T-helper 2 cell treated with Interferon-gamma antibody and Interleukin-4, amounts not matched to agents 5 μg/mL and 100 μg/mL, for 36 hours (primary cell): ENCODE results near the gene PRICKLE4.

Experiments used
- DNase-seq: peaks from one replicate; pipeline ENCODE4 v3.0.0; 2021; ENCODE audit warnings: low spot score
- H3K27ac Mint-ChIP-seq: one replicate; pipeline ENCODE4 v1.8.0; 2021; ENCODE audit warnings: mild to moderate bottlenecking, mixed read lengths
- H3K27me3 Mint-ChIP-seq: one replicate; pipeline ENCODE4 v1.8.0; 2021; ENCODE audit warnings: low read depth, mixed read lengths
- H3K36me3 Mint-ChIP-seq: one replicate; pipeline ENCODE4 v1.8.0; 2021; ENCODE audit warnings: low read depth, mixed read lengths
- H3K4me1 Mint-ChIP-seq: one replicate; pipeline ENCODE4 v1.8.0; 2021; ENCODE audit warnings: low read depth, mixed read lengths
- H3K4me3 Mint-ChIP-seq: one replicate; pipeline ENCODE4 v1.8.0; 2022; ENCODE audit warnings: mild to moderate bottlenecking, moderate library complexity, mixed read lengths
- H3K9me3 Mint-ChIP-seq: one replicate; pipeline ENCODE4 v1.8.0; 2021; ENCODE audit warnings: mixed read lengths

Gene PRICKLE4

DNA sequence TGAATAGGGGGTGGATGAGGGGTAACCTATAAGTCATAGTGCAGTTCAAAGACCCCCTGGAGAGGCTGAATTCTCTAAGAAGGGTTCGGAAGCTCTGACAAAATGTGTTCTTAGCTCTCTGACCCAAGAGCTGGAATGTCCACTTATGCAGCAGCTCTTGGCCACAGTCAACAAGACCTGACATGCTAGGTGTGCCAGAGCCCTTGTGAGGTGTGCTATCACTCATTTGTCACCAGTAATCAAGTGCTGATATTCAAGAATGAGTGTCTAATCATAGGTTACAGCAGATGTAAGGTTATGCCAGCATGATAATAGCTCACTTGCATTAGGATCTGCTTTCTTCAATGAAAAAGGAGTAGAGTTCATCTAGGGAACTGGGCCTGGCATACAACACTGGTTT is 35.0 kb downstream of the PRICKLE4 start:
- no peaks in the 10 kb centered on the region for H3K36me3 Mint-ChIP-seq
- H3K9me3 Mint-ChIP-seq: no peaks in the 10 kb centered on the region
- no peak for DNase-seq
- H3K27ac Mint-ChIP-seq: no peak overlapping the region
- no peak overlapping the region for H3K4me3 Mint-ChIP-seq
- no peaks in the 10 kb centered on the region for H3K27me3 Mint-ChIP-seq
- peaks cover 3% of the 10 kb centered on the region for H3K4me1 Mint-ChIP-seq

DNA sequence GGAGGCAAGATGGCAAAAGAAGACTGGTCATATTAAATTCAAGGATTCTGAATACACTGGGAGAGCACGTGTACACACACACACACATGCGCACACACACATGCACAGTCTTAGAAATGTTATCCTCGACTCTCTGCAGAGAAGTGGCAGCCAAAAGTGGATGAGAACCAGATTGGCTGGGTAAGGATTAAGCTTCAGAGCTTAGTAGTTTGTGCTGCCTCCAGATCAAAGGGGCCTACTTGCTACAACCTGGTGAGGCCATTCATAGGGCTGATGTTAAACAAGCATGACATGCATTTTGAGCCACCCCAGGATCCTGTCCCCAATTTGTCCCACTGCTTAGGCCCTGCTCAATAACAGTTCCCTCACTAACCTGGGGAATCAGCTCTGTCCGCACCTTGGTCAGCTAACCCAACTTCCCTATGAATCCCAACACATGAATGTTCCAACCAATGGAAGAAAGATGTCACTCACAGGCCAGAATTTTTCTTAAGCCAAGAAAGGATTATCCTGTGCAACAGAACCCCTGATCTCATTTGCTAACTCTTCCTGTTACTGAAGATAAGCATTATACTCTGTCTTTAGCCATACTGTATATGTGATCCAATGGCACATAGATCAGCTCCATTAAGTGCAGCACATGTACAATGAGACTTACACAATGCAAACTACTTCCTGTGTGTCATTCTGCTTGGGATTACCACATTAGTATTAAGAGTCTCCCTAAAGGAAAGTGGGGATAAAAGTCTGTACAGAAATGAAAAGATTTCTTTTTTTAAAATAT is 37.9 kb downstream of the PRICKLE4 start:
- Mint-ChIP-seq H3K4me3 (no peak overlapping the region), H3K27ac (no peak overlapping the region), H3K9me3 (no peaks in the 10 kb centered on the region), H3K4me1 (peaks cover 3% of the 10 kb centered on the region), H3K27me3 (no peaks in the 10 kb centered on the region), H3K36me3 (no peaks in the 10 kb centered on the region)
- no peak for DNase-seq

DNA sequence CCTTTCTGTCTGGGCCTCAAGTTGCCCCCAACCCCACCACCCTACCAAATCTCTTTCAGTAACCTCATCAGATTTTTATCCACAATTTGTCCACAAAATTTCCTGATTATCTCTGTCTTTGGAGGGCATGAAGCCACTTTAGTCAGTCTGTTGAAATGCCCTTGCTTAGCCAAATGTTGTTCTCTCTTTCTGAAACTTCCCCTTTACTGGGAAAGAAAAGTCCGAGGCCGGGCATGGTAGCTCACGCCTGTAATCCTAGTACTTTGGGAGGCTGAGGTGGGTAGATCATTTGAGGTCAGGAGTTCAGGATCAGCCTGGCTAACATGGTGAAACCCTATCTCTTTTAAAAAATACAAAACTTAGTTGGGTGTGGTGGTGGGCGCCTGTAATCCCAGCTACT is 40.7 kb downstream of the PRICKLE4 start:
- Mint-ChIP-seq H3K4me3 (no peak overlapping the region), H3K27me3 (no peaks in the 10 kb centered on the region), H3K36me3 (no peaks in the 10 kb centered on the region), H3K9me3 (no peaks in the 10 kb centered on the region), H3K4me1 (peaks cover under 1% of the 10 kb centered on the region), H3K27ac (no peak overlapping the region)
- no peak for DNase-seq

DNA sequence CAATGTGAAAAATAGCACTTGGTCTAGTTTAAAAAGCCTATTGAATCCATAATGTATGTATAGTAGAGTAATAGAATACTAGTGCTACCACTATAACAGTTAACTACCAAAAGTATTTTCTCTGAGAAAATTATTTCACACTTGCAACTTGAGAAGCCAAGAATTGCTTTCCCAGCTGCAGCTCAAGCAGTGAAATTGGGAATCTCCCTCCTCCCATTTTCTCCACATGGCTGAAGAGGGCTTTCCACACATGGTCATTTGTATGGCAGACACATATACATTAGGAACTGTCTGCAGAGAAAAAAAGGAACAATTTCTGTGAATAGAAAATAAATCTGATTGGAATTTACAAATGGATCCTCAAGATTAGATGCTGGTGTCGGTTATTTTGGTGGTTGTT is 41.4 kb downstream of the PRICKLE4 start:
- H3K27me3 Mint-ChIP-seq: no peaks in the 10 kb centered on the region
- DNase-seq: no peak
- no peaks in the 10 kb centered on the region for H3K36me3 Mint-ChIP-seq
- no peaks in the 10 kb centered on the region for H3K9me3 Mint-ChIP-seq
- H3K27ac Mint-ChIP-seq: no peak overlapping the region
- H3K4me1 Mint-ChIP-seq: no peaks in the 10 kb centered on the region
- H3K4me3 Mint-ChIP-seq: no peak overlapping the region

DNA sequence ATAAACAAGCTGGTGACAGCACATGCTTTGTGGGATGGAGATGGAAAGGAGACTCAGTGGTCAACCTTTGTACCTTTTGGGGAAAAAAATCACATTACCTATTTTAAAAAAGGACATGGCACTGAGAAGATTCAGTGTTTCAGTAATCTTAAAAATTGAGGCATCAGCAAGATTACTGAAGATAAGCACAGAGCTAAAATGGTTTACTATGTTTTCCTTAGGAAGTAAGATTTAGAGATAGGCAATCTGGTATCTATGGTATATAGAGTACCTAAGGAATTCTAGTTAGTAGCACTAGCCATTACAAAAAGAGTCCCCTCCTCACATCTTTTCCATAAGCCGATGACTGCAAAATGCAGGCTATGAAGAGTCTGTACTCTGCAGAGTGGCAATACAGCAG is 42.6 kb downstream of the PRICKLE4 start:
- Mint-ChIP-seq H3K4me3 (no peak overlapping the region), H3K9me3 (no peaks in the 10 kb centered on the region), H3K27ac (no peak overlapping the region), H3K27me3 (no peaks in the 10 kb centered on the region), H3K36me3 (no peaks in the 10 kb centered on the region), H3K4me1 (no peaks in the 10 kb centered on the region)
- DNase-seq: no peak

DNA sequence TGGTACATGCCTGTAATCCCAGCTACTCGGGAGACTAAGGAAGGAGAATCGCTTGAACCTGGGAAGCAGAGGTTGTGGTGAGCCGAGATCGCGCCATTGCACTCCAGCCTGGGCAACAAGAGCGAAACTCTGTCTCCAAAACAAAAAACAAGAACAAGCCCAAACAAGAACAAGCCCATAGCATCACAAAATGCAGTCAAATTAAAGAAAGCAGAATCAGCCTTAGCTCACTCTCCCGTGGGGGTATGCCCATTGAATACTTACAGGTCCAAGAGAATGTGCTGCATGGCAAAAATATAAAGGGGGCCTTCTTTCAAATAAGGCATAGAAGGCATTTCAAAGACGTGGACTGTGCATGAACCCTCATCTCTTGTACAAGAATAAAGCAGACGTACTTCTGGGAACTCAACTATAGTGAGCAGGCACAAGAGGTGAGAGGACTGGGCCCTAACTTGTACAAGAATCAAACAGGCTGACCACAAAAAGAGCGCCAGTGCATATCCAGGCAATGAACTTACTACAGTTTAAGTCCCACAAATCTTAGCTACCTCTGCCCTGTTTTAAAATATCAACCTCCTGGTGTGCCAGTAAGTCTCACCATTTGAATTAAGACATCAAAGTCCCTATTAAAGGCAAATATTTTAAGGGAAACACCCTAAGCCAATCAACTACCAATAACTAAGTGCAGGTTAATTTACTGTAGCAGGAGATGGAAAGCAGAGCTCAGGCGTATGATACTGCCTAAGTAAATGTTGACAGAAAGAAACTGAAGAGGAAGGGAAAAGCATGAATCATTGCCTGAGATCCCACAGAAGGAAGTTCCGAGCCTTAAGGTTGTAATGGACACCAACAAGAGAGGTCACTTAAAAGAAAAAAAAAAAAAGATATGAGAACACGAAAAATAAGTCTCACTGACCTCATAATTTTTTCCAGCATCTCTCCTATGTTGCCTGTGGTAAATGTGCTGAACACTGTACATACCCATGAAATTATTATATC is 44.3 kb downstream of the PRICKLE4 start:
- no peak overlapping the region for H3K4me3 Mint-ChIP-seq
- DNase-seq: no peak
- H3K27me3 Mint-ChIP-seq: no peaks in the 10 kb centered on the region
- no peaks in the 10 kb centered on the region for H3K4me1 Mint-ChIP-seq
- H3K27ac Mint-ChIP-seq: no peak overlapping the region
- no peaks in the 10 kb centered on the region for H3K9me3 Mint-ChIP-seq
- no peaks in the 10 kb centered on the region for H3K36me3 Mint-ChIP-seq

DNA sequence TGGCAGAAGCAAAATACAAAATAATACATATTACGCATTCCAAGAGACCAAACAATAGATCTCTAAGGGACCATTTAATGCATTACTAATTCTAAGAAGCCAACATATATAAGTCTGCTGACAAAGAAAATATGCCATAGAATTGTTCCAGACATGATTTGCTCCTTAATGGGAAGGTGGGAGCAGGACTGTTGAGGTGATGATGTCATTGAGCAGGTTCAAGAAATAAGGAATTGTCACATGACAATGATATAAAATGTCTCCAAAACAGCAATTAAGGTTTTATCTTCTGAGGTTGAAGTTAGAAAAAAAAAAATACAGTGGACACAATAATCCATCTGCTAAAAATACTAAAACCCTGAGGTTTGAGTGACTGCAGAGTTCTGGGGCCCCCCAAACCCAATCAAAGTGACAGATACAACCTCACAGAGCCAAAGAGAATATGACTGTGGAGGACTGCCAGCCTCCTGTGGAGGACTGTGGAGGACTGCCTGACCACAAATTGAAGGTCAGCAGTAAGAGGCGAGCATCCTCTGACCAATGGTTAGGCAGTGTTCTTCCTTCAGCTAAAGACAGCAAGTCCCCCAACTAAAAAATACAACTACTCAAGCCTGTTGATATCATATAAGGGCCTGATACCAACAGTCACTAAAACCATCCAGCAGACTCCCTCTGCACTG is 45.9 kb downstream of the PRICKLE4 start:
- Mint-ChIP-seq H3K27me3 (no peaks in the 10 kb centered on the region), H3K27ac (no peak overlapping the region), H3K4me3 (no peak overlapping the region), H3K9me3 (no peaks in the 10 kb centered on the region), H3K36me3 (no peaks in the 10 kb centered on the region), H3K4me1 (no peaks in the 10 kb centered on the region)
- no peak for DNase-seq

DNA sequence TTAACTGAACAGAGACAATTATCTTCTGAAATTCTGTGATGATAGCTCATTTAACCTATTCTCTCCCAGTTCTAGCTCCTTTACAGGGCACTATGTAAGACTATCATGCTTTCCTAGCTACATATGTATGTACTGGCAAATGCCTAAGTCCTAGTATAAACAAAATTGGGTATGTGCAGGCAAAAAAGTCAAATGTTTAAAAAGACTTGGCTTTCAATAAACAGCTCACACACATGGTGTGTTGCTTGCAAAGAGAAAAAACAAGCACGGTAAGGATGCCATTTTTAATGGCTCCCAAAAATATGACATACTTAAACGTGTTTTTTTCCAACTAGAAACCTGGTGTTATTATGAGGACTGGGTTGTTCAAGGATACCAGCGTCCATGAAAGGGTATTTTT is 51.7 kb downstream of the PRICKLE4 start:
- H3K27ac Mint-ChIP-seq: no peak overlapping the region
- H3K4me3 Mint-ChIP-seq: no peak overlapping the region
- peaks cover 4% of the 10 kb centered on the region for H3K4me1 Mint-ChIP-seq

DNA sequence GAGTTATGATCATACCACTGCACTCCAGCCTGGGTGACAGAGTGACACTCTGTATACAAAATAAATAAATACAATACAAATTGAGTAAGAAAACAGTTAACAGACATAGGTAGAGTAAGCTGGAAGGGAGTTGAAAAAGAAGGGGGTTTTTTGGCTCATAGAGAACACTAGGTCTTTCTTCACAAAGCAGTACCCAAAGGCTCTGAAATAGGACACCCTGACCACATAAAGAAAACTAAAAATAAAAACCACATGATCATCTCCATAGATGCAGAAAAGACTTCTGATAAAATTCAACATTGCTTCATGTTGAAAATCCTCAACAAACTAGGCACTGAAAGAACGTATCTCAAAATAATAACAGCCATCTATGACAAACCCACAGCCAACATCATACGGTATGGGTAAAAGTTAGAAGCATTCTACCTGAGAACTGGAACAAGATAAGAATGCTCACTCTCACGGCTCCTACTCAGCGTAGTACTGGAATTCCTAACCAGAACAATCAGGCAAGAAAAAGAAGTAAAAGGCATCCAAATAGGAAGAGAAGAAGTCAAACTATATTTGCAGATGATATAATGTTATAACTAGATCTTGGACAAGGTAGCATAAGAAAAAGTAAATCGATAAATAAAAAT is 55.6 kb downstream of the PRICKLE4 start:
- no peaks in the 10 kb centered on the region for H3K27me3 Mint-ChIP-seq
- peaks cover 4% of the 10 kb centered on the region for H3K4me1 Mint-ChIP-seq
- no peak overlapping the region for H3K27ac Mint-ChIP-seq
- no peaks in the 10 kb centered on the region for H3K9me3 Mint-ChIP-seq
- no peak overlapping the region for H3K4me3 Mint-ChIP-seq
- no peaks in the 10 kb centered on the region for H3K36me3 Mint-ChIP-seq
- no peak for DNase-seq

More for the DNA sequence above, 51.7 kb downstream of the PRICKLE4 start:
- no peaks in the 10 kb centered on the region for H3K9me3 Mint-ChIP-seq
- no peak for DNase-seq
- no peaks in the 10 kb centered on the region for H3K27me3 Mint-ChIP-seq
- no peaks in the 10 kb centered on the region for H3K36me3 Mint-ChIP-seq

DNA sequence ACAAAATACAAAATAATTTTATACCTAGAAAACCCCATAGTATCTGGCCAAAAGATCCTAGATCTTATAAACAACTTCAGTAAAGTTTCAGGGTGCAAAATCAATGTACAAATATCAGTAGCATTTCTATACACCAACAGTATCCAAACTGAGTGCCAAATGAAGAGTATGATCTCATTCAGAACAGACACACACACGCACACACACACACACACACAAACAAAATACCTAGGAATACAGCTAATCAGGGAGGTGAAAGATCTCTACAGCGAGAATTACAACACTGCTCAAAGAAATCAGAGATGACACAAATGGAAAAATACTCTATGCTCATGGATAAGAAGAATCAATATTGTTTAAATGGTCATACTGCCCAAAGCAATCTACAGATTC is 56.1 kb downstream of the PRICKLE4 start:
- Mint-ChIP-seq H3K27ac (no peak overlapping the region), H3K36me3 (no peaks in the 10 kb centered on the region), H3K4me1 (peaks cover 4% of the 10 kb centered on the region), H3K27me3 (no peaks in the 10 kb centered on the region), H3K4me3 (no peak overlapping the region), H3K9me3 (no peaks in the 10 kb centered on the region)
- DNase-seq: no peak
